A549 (cell line): ENCODE results near the gene VSX1. TPM values are rescaled to one million over a fixed set of nuclear protein-coding genes. Genes with fewer than 3 reads are reported as not detected.

Experiments used
- ATAC-seq, 2 experiments: fragments of 200-7000 bp in 1 of 2; fragments of >200 bp in 1 of 2; cut with Nextera tagmentation in 1 of 2; cut with Tn5 transposase in 1 of 2; 3 replicates each; pipeline versions ENCODE4 v1.8.0 to v1.9.1; 2018 to 2020; ENCODE audit warnings: mild to moderate bottlenecking in 1 of 2, moderate library complexity in 1 of 2
- CTCF ChIA-PET: fragments of 300-600 bp; sonication (Branson Sonifier 250); formaldehyde crosslinking; extraction: SDS; loops from one replicate; lab custom pipeline; 2021; ENCODE audit warnings: antibody characterized with exemption, inconsistent platforms; lab: Yijun Ruan, JAX
- POLR2A ChIA-PET: fragments of 350-600 bp; formaldehyde crosslinking; extraction: SDS; loops from one replicate; lab custom pipeline; 2021; ENCODE audit warnings: antibody characterized with exemption, inconsistent platforms; lab: Yijun Ruan, JAX
- DNase-seq, 2 experiments: peaks; one replicate each; pipeline versions ENCODE4 v3.0.0 to v3.0.0-alpha.2; 2011 to 2016; ENCODE audit warnings: low read depth in 1 of 2, low spot score in 1 of 2
- FAIRE-seq: peaks from 2 replicates; lab custom pipeline; 2011; peaks lifted over from hg19 to GRCh38; lab: Jason Lieb, UNC
- H3K27ac ChIP-seq, 2 experiments: fragments of >200 bp; sonication (Bioruptor Twin); formaldehyde crosslinking; 3 replicates each; pipeline ENCODE4 v1.5.1; 2016 to 2017
- H3K4me1 ChIP-seq: fragments of >200 bp; sonication (Bioruptor Twin); formaldehyde crosslinking; 3 replicates; pipeline ENCODE4 v1.6.1; 2016
- H3K4me2 ChIP-seq: fragments of >200 bp; sonication (Bioruptor Twin); formaldehyde crosslinking; 3 replicates; pipeline ENCODE4 v1.6.1; 2016
- H3K4me3 ChIP-seq: fragments of >200 bp; sonication (Bioruptor Twin); formaldehyde crosslinking; 3 replicates; pipeline ENCODE4 v1.5.1; 2016
- H3K9me3 ChIP-seq: fragments of >200 bp; sonication (Bioruptor Twin); formaldehyde crosslinking; 3 replicates; pipeline ENCODE4 v1.6.1; 2016
- CBX2 ChIP-seq: fragments of 200-600 bp; sonication (generic); IDR thresholded peaks from 2 replicates; pipeline ENCODE4 v1.6.1; 2016; ENCODE audit warnings: low read depth, mild to moderate bottlenecking, borderline replicate concordance
- CBX8 ChIP-seq: fragments of 200-600 bp; sonication (generic); IDR thresholded peaks from 2 replicates; pipeline ENCODE4 v1.6.1; 2016
- CHD2 ChIP-seq: fragments of 150-350 bp; IDR thresholded peaks from 2 replicates; pipeline ENCODE4 v1.6.1; 2014; ENCODE audit warnings: low read length; ENCODE audit not compliant: partially characterized antibody
- EHF ChIP-seq: fragments of 250-450 bp; sonication (Bioruptor Pico); IDR thresholded peaks from 2 replicates; pipeline ENCODE4 v1.5.0; 2020; ENCODE audit warnings: mild to moderate bottlenecking
- FOSB ChIP-seq: fragments of 250-450 bp; sonication (Bioruptor Pico); IDR thresholded peaks from 2 replicates; pipeline ENCODE4 v1.5.0; 2020; ENCODE audit warnings: mild to moderate bottlenecking, moderate library complexity
- FOXS1 ChIP-seq: fragments of 250-450 bp; sonication (Bioruptor Pico); IDR thresholded peaks from 2 replicates; pipeline ENCODE4 v1.5.0; 2020; ENCODE audit warnings: mild to moderate bottlenecking, moderate library complexity
- GATA3 ChIP-seq: IDR thresholded peaks from 2 replicates; pipeline ENCODE4 v1.6.1; 2012; ENCODE audit warnings: borderline replicate concordance
- HDAC2 ChIP-seq: fragments of 200-600 bp; sonication (generic); IDR thresholded peaks from 2 replicates; pipeline ENCODE4 v1.6.1; 2016
- HOXA7 ChIP-seq: fragments of 250-450 bp; sonication (Bioruptor Pico); IDR thresholded peaks from 2 replicates; pipeline ENCODE4 v1.5.0; 2020; ENCODE audit warnings: mild to moderate bottlenecking, moderate library complexity
- JUN ChIP-seq, 2 experiments: fragments of >200 bp; sonication (Bioruptor Twin); formaldehyde crosslinking; IDR thresholded peaks; 2 replicates in 1 of 2; 3 replicates in 1 of 2; pipeline ENCODE4 v1.6.1; 2016 to 2017
- JUNB ChIP-seq: fragments of >200 bp; sonication (Bioruptor Twin); formaldehyde crosslinking; IDR thresholded peaks from 2 replicates; pipeline ENCODE4 v1.6.1; 2016
- MAFK ChIP-seq: fragments of 450-650 bp; IDR thresholded peaks from 2 replicates; pipeline ENCODE4 v1.6.1; 2014; ENCODE audit not compliant: partially characterized antibody
- MYC ChIP-seq: IDR thresholded peaks from 2 replicates; pipeline ENCODE4 v1.6.1; 2012; ENCODE audit warnings: mild to moderate bottlenecking, inconsistent platforms, low read length, improper control_type of control experiment, borderline replicate concordance
- NPAS2 ChIP-seq: fragments of 250-450 bp; sonication (Bioruptor Pico); IDR thresholded peaks from 2 replicates; pipeline ENCODE4 v1.8.0; 2022; ENCODE audit warnings: mild to moderate bottlenecking, moderate library complexity, borderline replicate concordance
- NR3C1 ChIP-seq: fragments of >200 bp; sonication (Bioruptor Twin); formaldehyde crosslinking; IDR thresholded peaks from 3 replicates; pipeline ENCODE4 v1.6.1; 2017
- PHF8 ChIP-seq: fragments of 200-600 bp; sonication (generic); IDR thresholded peaks from 2 replicates; pipeline ENCODE4 v1.6.1; 2016; ENCODE audit warnings: low read depth, mild to moderate bottlenecking, antibody characterized with exemption, moderate library complexity, borderline replicate concordance
- POLR2AphosphoS2 ChIP-seq: conservative IDR thresholded peaks from 2 replicates; pipeline ENCODE4 v1.6.1; 2012; ENCODE audit warnings: low read length, improper control_type of control experiment, inconsistent platforms
- SMC3 ChIP-seq: fragments of >200 bp; sonication (Bioruptor Twin); formaldehyde crosslinking; IDR thresholded peaks from 3 replicates; pipeline ENCODE4 v1.6.1; 2018; ENCODE audit warnings: inconsistent platforms
- SREBF2 ChIP-seq: fragments of 450-650 bp; IDR thresholded peaks from 2 replicates; pipeline ENCODE4 v1.6.1; 2014; ENCODE audit warnings: mild to moderate bottlenecking, moderate library complexity
- TFCP2L1 ChIP-seq: fragments of 250-450 bp; sonication (Bioruptor Pico); IDR thresholded peaks from 2 replicates; pipeline ENCODE4 v1.5.0; 2021; ENCODE audit warnings: mild to moderate bottlenecking
- TP53 ChIP-seq: fragments of 250-450 bp; sonication (Bioruptor Pico); IDR thresholded peaks from 2 replicates; pipeline ENCODE4 v1.5.0; 2021; ENCODE audit warnings: mild to moderate bottlenecking, moderate library complexity
- ZC3H11A ChIP-seq: fragments of 450-650 bp; IDR thresholded peaks from 2 replicates; pipeline ENCODE4 v1.6.1; 2014; ENCODE audit warnings: antibody characterized with exemption, mild to moderate bottlenecking
- ZFP36 ChIP-seq: fragments of 450-650 bp; IDR thresholded peaks from 2 replicates; pipeline ENCODE4 v1.6.1; 2014; ENCODE audit warnings: borderline replicate concordance; ENCODE audit not compliant: partially characterized antibody
- ZNF302 ChIP-seq: fragments of 250-450 bp; sonication (Bioruptor Pico); IDR thresholded peaks from 2 replicates; pipeline ENCODE4 v1.9.0; 2021; ENCODE audit warnings: inconsistent platforms, mild to moderate bottlenecking, moderate library complexity
- ZSCAN20 ChIP-seq: fragments of 250-450 bp; sonication (Bioruptor Pico); IDR thresholded peaks from 2 replicates; pipeline ENCODE4 v1.8.0; 2022; ENCODE audit warnings: mild to moderate bottlenecking, moderate library complexity
- WGBS: methylation state at CpG from one replicate; pipeline ENCODE4 v1.1.6; 2017; ENCODE audit errors: missing lambda C conversion rate; 5-methylcytosine and 5-hydroxymethylcytosine counted together
- polyA plus RNA-seq, 4 experiments: library from polyadenylated mRNA; depleted of rRNA in 3 of 4; stranded (reverse); fragments of >200 nt; fragmentation: RNase III in 1 of 4; extraction: RNeasy Plus Mini Kit Qiagen cat#74134 plus additional on column Dnase treatment in 1 of 4; gene quantifications; 2 replicates in 3 of 4; 3 replicates in 1 of 4; pipeline ENCODE4 v1.2.3, GENCODE V29; 2011 to 2017
- TF ChIP-seq, protein P1 (sequence below): fragments of >200 bp; sonication (Bioruptor Twin); formaldehyde crosslinking; IDR thresholded peaks from 3 replicates; pipeline ENCODE4 v1.6.1; 2016

Gene VSX1
- polyA plus RNA-seq, 2 of the 4 experiments (the other 2 are of a cell fraction) = 0.77 to 2.9 TPM

DNA sequence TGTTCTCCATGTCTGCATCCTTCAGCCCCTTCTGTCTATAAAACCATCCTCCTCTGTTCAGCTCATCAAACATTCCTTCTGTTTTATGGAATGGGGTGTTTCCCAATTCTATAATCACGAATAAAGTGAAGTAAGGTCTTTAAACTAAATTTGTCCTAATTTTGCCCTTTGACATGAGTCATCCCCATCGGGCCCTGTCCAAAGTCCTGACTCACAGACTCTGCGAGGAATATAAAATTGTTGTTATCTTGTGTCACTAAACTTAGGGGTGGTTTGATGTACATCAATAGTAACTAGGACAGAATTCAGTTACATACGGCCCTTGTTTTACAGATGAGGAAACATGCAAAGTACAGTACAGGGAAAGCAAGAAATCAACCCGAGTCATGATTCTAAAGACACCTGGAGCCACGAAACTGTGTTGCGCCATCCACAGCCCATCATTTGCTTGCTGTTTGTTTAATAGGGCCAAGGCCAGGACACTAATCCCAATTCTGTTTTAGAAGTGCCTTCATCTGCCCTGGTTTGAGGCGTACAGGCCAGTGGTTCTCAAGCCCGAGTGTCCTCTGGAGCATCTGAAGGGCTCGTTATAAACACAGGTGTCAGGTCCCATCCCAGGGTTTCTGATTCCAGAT is 26.8 kb downstream of the VSX1 start (continued):
- no peak for TF ChIP-seq ZSCAN20 (CRISPR knock-in tag)
- TF ChIP-seq FOSB = no peak
- no peak for TF ChIP-seq HDAC2
- TF ChIP-seq NPAS2 = no peak
- no peak for TF ChIP-seq CHD2
- no peak for TF ChIP-seq ZFP36
- TF ChIP-seq POLR2AphosphoS2 = no peak
- TF ChIP-seq NR3C1 = no peak
- TF ChIP-seq, all 56 proteins: peak for 3

DNA sequence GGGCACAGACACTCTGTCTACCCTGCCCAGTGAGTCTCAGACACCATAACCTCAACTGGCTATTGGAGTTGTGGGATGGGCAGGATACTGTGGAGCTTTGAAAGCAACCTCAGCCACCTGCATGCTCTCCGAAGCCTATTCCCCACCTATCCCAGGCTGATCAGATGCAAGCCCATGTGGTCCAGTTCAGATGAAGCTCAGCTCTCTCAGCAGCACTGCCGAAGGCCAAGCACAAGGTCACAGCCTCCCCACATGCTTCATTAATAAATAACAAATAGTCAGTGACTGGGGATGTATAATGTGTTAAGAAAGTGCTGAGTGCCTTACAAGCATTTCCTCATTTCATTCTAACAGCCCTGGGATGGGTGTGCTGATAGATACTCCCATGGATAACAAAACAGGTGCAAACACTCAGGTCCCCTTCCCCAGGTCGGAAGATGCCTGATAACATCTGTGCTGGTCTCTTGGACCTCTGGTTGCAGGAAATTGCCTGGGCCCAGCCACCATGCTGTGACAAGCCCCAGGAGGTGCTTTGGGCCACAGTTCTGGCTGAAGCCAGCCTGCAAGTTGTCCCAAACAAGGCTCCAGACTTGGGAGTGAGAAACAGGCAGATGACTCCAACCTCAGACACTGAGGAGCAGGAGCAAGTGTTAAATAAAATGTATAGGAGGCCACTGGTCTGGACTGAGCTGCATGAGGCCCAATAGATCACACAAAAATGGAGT is 27.7 kb downstream of the VSX1 start:
- TF ChIP-seq EHF (CRISPR knock-in tag) (no peak), TFCP2L1 (CRISPR knock-in tag) (no peak), SREBF2 (no peak), CBX2 (no peak), FOXS1 (CRISPR knock-in tag) (no peak), JUN (IDR thresholded peaks at IDR 0.05) (no peak), MAFK (no peak), GATA3 (no peak), TP53 (CRISPR knock-in tag) (no peak), SMC3 (no peak), HOXA7 (no peak), MYC (no peak), ZNF302 (CRISPR knock-in tag) (no peak), ZFP36 (no peak), ZC3H11A (no peak), PHF8 (no peak)
- TF ChIP-seq, protein P1, sequence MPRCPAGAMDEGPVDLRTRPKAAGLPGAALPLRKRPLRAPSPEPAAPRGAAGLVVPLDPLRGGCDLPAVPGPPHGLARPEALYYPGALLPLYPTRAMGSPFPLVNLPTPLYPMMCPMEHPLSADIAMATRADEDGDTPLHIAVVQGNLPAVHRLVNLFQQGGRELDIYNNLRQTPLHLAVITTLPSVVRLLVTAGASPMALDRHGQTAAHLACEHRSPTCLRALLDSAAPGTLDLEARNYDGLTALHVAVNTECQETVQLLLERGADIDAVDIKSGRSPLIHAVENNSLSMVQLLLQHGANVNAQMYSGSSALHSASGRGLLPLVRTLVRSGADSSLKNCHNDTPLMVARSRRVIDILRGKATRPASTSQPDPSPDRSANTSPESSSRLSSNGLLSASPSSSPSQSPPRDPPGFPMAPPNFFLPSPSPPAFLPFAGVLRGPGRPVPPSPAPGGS = no peak
- Histone ChIP-seq H3K27ac (no peak overlapping the region), H3K4me3 (no peak overlapping the region), H3K4me2 (no peak overlapping the region; the same call in 2 of the 3 replicates), H3K4me1 (peaks cover 43% of the 10 kb centered on the region), H3K9me3 (no peaks in the 10 kb centered on the region)
- DNase-seq (no peak), FAIRE-seq (no peak), ATAC-seq (no peak)
- WGBS = 69% methylated on average over 3 of the region's 3 CpGs
- POLR2A ChIA-PET = no interaction called here
- CTCF ChIA-PET = interaction anchor here (0.6 to 3.0 kb wide), 9 partner anchors 9 to 345 kb away, joined by 3 to 11 read pairs (median 4); no protein-coding TSS in a partner anchor

DNA sequence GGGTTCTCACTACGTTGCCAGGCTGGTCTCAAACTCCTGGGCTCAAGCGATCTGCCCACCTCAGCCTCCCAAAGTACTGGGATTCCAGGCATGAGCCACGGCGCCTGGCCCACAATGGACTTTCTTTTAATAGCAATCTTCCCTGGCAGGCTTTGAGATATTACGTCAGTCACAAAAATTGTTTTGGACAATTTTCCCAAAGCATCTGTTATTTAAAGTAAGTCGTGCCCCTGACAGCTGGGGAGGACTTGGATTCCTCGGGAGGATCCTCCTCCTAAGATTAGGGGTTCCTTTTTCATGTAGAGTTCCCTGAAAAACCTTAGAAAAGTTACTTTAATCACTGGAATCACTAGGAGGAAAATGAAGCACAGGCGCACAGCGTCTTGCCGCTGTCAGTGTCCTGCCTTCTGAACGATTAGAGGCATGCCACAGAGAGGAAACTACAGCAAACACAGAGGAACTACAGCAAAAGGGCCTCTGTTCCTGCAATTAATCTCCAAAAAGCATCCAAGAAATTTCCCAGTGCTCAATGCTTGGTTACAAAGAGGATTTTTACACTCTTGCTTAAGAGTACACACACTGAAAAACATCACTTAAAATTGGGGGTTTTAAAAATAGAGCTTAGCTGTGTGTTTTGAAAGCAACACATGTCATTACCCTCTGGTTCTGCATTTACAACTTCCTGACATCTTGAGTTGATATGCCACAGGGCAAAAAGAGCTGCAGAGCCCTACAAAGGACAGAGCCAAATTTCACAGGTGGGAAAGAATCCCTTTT is 28.5 kb downstream of the VSX1 start:
- CTCF ChIA-PET = interaction anchor here (0.6 to 3.0 kb wide), 8 partner anchors 9 to 906 kb away, joined by 3 to 11 read pairs (median 4); no protein-coding TSS in a partner anchor
- no peak for FAIRE-seq
- Histone ChIP-seq H3K9me3 (no peaks in the 10 kb centered on the region), H3K4me3 (no peak overlapping the region), H3K27ac (no peak overlapping the region), H3K4me2 (no peak overlapping the region), H3K4me1 (peaks cover 38% of the 10 kb centered on the region)
- POLR2A ChIA-PET = no interaction called here
- DNase-seq = no peak
- no peak for ATAC-seq
- WGBS = 86% methylated on average over 11 of the region's 11 CpGs
- TF ChIP-seq PHF8 (no peak), ZNF302 (CRISPR knock-in tag) (no peak), CBX8 (no peak), JUNB (no peak)
- TF ChIP-seq, all 56 proteins: peak for 0
